GM18858 (cell line): ENCODE measurements around the gene PAK6.

Experiments used
- ATAC-seq: cut with Tn5 transposase; IDR thresholded peaks from one replicate; pipeline ENCODE4 v1.9.1; 2021; ENCODE audit not compliant: unreplicated experiment

PAK6 gene

DNA sequence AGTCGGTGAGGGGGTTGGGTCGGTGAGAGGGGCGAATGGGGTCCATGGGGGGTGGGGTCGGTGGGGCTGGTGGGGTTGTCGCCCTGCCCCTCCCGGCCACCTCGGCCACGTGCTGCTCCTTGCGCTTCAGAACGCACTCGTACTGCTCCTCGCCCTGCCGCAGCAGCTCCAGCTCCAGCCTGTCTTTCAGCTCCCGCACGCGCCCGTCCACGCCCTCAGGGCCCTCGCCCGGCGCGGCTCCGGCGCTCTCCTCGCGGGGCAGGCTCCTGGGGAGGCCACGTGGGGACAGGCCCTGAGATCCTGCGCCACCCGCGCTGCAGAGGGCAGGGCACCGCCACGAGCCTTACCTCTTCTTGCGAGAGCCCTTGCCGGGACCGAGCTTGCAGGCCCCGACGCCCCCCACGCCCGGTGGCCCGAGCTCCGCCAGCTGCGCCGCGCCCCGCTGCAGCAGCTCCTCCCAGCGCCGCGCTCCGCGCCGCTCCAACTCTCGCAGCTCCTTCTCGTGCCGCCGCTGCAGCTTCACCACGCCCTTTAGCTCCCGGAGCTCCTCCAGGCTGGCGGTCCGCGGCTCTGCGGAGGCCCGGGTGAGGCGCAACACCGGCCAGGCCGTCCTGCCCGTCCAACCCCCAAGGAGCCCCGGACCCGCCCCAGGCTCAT, 52.2 kb downstream of the PAK6 start:
- ATAC-seq = no peak

DNA sequence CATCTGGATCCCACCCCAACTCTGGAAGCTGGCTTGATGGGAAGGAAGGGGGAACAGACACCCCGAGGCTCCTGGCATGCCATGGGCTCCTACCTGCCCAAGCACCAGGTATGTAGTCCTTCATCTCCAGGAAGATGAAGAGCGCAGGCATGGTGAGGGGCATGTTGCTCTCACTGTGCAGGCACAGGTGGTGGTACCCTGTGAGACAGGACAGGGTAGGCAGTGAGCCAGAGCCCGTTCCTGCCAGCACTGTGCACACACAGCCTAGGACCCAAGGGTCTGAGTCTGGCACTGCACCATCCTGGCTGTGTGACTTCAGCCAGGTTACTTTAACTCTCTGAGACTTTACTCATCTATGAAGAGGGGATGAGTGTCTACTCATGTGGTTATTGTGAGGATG, 53.4 kb downstream of the PAK6 start:
- ATAC-seq = no peak

DNA sequence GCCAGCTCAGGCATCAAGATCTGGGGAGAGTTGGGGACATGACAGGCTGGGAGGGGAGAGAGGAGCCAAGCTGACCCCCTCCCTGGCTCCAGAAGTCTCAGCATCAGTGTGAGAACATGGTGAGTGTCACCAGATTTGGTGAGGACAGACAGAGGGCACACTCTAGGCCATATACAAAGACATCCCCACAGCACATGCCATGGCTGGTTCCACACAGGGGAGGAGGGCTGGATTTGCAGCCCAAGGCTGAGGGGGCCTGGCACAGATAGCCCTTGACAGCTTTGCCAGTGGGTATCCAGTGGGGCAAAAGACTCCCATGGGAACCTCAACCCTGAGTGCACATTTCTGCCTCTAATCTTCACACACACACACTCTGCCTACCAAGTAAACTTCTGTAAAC, 54.1 kb downstream of the PAK6 start:
- no peak for ATAC-seq

GRCh38 chr15:40293905-40294895, 55.3 kb downstream of the PAK6 start:
- no peak for ATAC-seq

- no peak for ATAC-seq
Measured at GRCh38 chr15:40295297-40295696, 56.4 kb downstream of the PAK6 start.

GRCh38 chr15:40295877-40296560, 57.2 kb downstream of the PAK6 start:
- ATAC-seq = no peak

- no peak for ATAC-seq
Measured at GRCh38 chr15:40296561-40297230, 57.8 kb downstream of the PAK6 start.

GRCh38 chr15:40297356-40297755, 58.5 kb downstream of the PAK6 start:
- ATAC-seq = no peak

GRCh38 chr15:40298216-40298935, 59.5 kb downstream of the PAK6 start:
- no peak for ATAC-seq

DNA sequence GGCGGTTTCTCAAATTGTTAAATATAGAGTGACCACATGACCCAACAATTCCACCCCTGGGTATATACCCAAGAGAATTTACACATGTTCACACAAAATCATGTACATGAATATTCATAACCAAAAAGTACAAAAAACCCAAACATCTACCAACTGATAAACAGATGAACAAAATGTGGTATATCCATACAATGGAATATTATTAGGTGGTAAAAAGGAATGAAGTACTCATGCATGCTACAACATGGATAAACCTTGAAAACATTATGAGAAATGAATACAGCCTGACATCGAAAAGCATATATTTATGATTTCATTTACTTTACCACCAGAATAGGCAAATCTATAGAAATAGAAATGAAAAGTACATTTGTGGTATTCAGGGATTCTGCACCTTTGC, 61.5 kb downstream of the PAK6 start:
- ATAC-seq = no peak

DNA sequence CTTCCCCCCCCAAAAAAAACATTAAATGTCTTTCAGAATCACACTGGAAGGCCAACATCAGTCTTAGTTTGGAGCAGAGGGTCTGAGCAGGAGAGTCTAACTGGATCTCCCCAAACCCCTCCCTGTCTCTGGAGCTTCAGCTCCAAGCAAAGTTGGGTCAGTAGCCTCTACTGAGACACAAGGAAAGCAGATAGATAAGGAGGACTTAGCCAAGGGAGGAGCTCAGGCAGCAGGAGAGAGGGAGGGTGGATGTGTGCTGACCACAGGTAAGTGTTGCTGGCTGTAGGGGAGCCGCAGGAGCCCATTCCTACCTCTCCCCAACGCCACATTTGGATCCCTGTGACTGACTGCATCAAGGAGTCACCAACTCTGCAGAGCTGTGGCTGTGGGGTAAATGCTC, 61.9 kb downstream of the PAK6 start:
- ATAC-seq = no peak

GRCh38 chr15:40301467-40302179, 62.8 kb downstream of the PAK6 start:
- no peak for ATAC-seq

DNA sequence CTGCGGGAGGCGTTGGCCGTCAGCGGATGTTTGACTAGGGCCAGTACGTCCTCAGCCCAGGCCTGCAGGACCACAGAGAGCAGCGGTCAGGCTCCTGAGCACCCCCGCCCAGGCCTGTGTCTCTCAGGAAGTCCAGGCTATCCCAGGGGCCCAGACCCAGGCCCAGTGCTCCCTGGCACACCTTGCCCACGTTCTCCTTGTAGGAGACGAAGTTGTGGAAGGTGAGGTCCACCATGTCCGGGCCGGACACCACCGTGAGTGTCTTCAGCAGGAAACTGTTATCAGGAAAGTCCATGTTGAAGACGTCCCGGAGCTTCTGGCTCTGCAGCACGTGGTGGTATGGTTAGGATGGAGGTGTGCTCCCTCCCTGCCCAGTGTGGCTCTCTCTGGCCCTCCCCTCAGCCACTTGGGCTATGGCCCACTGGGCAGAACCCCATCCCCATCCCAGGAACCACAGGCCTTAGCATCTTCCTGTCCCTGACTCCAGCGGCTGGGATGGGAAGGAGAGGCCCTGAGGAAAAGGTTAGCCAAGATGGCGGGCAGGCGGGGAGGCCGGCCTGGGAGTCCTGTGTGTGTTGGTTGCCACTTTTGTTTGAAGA, 63.5 kb downstream of the PAK6 start:
- no peak for ATAC-seq

DNA sequence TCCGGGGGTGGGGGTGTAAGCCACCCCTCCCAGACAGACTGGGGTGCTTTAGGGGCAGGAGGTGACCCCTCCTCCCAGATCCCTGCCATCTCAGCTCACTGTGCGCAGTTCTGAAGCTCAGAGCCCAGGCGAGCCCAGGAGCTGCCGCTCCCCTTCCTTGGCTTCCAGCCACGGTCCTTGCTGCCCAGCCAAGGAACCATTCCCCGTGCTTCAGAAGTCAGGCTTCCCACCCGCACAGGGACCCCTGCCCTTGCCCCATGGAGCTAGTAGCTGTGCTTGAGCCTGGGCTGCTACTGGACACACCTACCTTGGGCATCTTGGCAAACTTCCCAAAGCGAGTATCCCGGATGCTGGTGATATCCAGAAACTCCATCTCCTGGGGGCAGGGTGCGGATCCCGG, 64.1 kb downstream of the PAK6 start:
- no peak for ATAC-seq

DNA sequence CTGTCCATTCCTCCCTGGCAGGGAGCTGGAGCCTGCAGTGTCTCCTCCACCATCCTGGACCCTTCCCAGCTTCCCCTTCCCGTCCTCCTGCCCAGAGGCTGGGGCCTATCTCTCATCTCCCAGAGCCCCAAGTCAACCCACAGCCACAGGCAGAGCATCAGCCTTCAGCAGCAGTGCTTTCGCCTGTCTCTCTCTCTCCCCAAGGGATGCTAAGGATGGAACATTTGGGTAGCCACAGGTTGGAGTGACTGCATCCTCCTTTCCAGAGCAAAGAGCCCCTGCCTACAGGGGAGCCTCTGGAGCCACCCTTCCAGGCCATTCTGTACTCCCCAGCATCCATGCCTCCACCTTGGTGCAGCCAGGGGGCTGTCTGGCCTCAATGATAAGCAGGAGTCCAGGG, 64.7 kb downstream of the PAK6 start:
- ATAC-seq = no peak

DNA sequence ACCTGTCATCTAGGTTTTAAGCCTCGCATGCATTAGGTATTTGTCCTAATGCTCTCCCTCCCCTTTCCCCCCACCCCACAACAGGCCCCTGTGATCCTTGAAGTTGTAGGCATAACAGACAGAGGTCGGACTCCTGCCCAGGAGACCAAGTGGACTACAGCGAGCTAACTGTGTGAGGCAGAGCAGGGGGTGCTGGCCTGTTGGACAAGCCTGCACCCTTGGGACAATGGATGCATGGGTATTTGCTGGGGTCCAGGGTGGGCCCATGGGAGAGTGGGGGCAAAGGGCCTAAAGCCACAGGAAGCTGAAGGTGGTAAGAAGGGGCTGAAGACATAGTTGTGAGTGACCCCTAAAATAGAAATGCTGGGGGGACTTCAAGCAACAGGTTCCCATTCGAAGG, 66.4 kb downstream of the PAK6 start:
- no peak for ATAC-seq

- no peak for ATAC-seq
Measured at GRCh38 chr15:40306371-40306770, 67.5 kb downstream of the PAK6 start.

GRCh38 chr15:40306908-40307307, 68.0 kb downstream of the PAK6 start:
- ATAC-seq = no peak

GRCh38 chr15:40307421-40308211, 68.8 kb downstream of the PAK6 start, which contains the start of gene PLCB2:
Gene PLCB2 (minus strand): TSS chr15:40307935. CDS start chr15:40307672, 263 bp downstream.
- no peak for ATAC-seq
